OCI-LY7 (cell line): ENCODE results near the gene GTF3C1. TPM values are rescaled to one million over a fixed set of nuclear protein-coding genes. Genes with fewer than 3 reads are reported as not detected.

Experiments used
- BruUV-seq: library from RNA; stranded (reverse); fragments of 400-500 nt; replicated peaks from 2 replicates; lab custom pipeline; 2021; lab: Mats Ljungman, UMichigan
- CTCF ChIA-PET: fragments of 300-600 bp; sonication (Branson Sonifier 250); formaldehyde crosslinking; loops from one replicate; lab custom pipeline; 2022; ENCODE audit warnings: antibody characterized with exemption; ENCODE audit not compliant: unreplicated experiment; lab: Charles Lee
- POLR2A ChIA-PET: fragments of 300-600 bp; sonication (Branson Sonifier 250); formaldehyde crosslinking; loops from one replicate; lab custom pipeline; 2022; ENCODE audit warnings: antibody characterized with exemption; lab: Charles Lee
- DNase-seq: peaks from one replicate; pipeline ENCODE4 v3.0.0-alpha.2; 2015; ENCODE audit warnings: low spot score
- H2AFZ ChIP-seq: fragments of 200-600 bp; sonication (generic), shearing (Covaris generic); 2 replicates; pipeline ENCODE4 v1.6.1; 2014; ENCODE audit warnings: mild to moderate bottlenecking, antibody characterized with exemption, low read length, moderate library complexity
- H3K27ac ChIP-seq: fragments of 200-600 bp; sonication (generic); 2 replicates; pipeline ENCODE4 v1.5.1; 2014; ENCODE audit warnings: mixed run types, low read depth, mild to moderate bottlenecking, moderate library complexity, low read length, inconsistent platforms; ENCODE audit not compliant: poor library complexity, severe bottlenecking
- H3K36me3 ChIP-seq: fragments of 200-600 bp; sonication (generic); 2 replicates; pipeline ENCODE4 v1.6.1; 2014; ENCODE audit warnings: mild to moderate bottlenecking, antibody characterized with exemption, low read length, moderate library complexity, mixed read lengths; ENCODE audit not compliant: insufficient read depth
- H3K4me1 ChIP-seq: fragments of 200-600 bp; sonication (generic); 2 replicates; pipeline ENCODE4 v1.5.1; 2014; ENCODE audit warnings: mild to moderate bottlenecking, low read length; ENCODE audit not compliant: insufficient read depth, poor library complexity, severe bottlenecking
- H3K4me2 ChIP-seq: fragments of 200-600 bp; sonication (generic); 2 replicates; pipeline ENCODE4 v1.6.1; 2014; ENCODE audit warnings: mild to moderate bottlenecking, low read length
- H3K4me3 ChIP-seq: fragments of 200-600 bp; sonication (generic); 2 replicates; pipeline ENCODE4 v1.5.1; 2014; ENCODE audit warnings: mild to moderate bottlenecking, low read depth, low read length; ENCODE audit not compliant: poor library complexity, severe bottlenecking
- H3K79me2 ChIP-seq: fragments of 200-600 bp; sonication (generic); 2 replicates; pipeline ENCODE4 v1.6.1; 2016; ENCODE audit warnings: low read depth, mild to moderate bottlenecking, low read length, moderate library complexity, mixed read lengths; ENCODE audit not compliant: insufficient read depth
- H3K9me2 ChIP-seq: fragments of 200-600 bp; sonication (generic); 2 replicates; pipeline ENCODE4 v1.6.1; 2016; ENCODE audit warnings: mild to moderate bottlenecking, low read length, mixed read lengths; ENCODE audit not compliant: insufficient read depth
- H3K9me3 ChIP-seq: fragments of 200-600 bp; sonication (generic); 2 replicates; pipeline ENCODE4 v1.6.1; 2014; ENCODE audit warnings: mild to moderate bottlenecking, mixed run types, low read length, mixed read lengths
- H4K20me1 ChIP-seq: fragments of 200-600 bp; sonication (generic); 2 replicates; pipeline ENCODE4 v1.6.1; 2014; ENCODE audit warnings: mild to moderate bottlenecking, antibody characterized with exemption, low read length, moderate library complexity, mixed read lengths; ENCODE audit not compliant: insufficient read depth
- CTCF ChIP-seq: fragments of 200-600 bp; sonication (generic); conservative IDR thresholded peaks from 2 replicates; pipeline ENCODE4 v1.5.1; 2014; ENCODE audit warnings: mild to moderate bottlenecking, antibody characterized with exemption, low read length, moderate library complexity, mixed read lengths
- EZH2phosphoT487 ChIP-seq: fragments of 200-600 bp; sonication (generic); IDR thresholded peaks from 2 replicates; pipeline ENCODE4 v1.6.1; 2018; ENCODE audit warnings: low read depth, borderline replicate concordance, mild to moderate bottlenecking, mixed run types, antibody characterized with exemption, low read length, moderate library complexity, mixed read lengths
- intact Hi-C: fragments of 100-400 bp; cut with micrococcal nuclease; formaldehyde crosslinking; loops from one replicate; pipeline ENCODE4 v1.10.0; 2022; ENCODE audit not compliant: unreplicated experiment
- total RNA-seq, 2 experiments: library from RNA; depleted of rRNA in 1 of 2; stranded (reverse); fragments of >200 nt in 1 of 2; shearing (Covaris generic) in 1 of 2; gene quantifications; 2 replicates each; pipeline ENCODE4 v1.2.3, GENCODE V29; 2014 to 2022

The GTF3C1 gene
- total RNA-seq, 2 experiments from 2014 or later: 48.3 to 57.1 TPM

DNA sequence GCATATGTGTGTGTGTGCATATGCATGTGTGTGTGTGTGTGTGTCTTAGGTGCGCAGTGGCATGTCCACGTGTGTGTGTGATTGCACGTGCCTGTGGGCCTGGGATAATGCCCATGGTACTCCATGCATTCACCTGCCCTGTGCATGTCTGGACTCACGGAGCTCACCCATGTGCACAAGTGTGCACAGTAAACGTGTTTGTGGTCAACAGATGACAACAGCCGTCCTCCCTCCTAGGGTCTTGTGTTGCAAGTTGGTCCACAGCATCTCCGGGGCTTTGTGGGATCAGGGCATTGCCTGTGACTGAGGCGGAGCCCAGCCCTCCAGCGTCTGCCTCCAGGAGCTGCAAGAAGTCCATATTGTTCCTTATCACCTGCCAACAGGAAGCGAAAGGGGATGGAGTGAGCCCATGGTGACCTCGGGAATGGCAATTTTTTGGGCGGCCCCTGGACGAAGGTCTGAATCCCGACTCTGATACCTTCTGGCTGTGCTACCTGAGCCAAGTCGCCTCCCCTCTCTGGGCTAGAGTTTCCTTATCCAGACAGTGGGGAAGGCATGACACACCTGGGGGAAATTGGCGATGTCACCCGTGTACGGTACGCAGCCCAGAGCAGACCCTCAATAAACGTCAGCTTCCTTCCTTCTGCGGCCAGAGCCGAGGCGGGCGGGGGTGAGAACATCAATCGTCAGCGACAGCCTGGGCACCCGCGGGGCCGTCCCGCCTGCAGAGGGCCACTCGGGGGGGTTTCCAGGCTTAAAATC, 100.1 kb downstream of the GTF3C1 start:
- POLR2A ChIA-PET: interaction anchor here (0.5 to 3.1 kb wide), 6 partner anchors 9 to 337 kb away, joined by 3 to 12 read pairs (median 3); no protein-coding TSS in a partner anchor
- H2AFZ ChIP-seq: no peak overlapping the region

DNA sequence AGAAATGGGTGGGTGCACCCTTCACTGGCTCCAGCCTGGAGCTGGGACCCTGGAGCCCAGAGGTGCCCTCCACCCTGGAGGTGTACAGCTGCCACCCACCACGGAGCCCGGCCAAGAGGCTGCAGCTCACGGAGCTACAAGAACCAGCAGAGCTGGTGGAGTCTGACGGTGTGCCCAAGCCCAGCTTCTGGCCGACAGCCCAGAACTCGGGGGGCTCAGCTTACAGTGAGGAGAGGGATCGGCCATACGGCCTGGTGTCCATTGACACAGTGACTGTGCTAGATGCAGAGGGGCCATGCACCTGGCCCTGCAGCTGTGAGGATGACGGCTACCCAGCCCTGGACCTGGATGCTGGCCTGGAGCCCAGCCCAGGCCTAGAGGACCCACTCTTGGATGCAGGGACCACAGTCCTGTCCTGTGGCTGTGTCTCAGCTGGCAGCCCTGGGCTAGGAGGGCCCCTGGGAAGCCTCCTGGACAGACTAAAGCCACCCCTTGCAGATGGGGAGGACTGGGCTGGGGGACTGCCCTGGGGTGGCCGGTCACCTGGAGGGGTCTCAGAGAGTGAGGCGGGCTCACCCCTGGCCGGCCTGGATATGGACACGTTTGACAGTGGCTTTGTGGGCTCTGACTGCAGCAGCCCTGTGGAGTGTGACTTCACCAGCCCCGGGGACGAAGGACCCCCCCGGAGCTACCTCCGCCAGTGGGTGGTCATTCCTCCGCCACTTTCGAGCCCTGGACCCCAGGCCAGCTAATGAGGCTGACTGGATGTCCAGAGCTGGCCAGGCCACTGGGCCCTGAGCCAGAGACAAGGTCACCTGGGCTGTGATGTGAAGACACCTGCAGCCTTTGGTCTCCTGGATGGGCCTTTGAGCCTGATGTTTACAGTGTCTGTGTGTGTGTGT, 100.9 kb downstream of the GTF3C1 start:
- ChIA-PET CTCF (no interaction called here), POLR2A (interaction anchor here (0.6 to 1.6 kb wide), 2 partner anchors 14 to 27 kb away, joined by 3 to 6 read pairs; no protein-coding TSS in a partner anchor)
- Histone ChIP-seq H3K4me1 (peaks cover 27% of the 10 kb centered on the region), H3K36me3 (peaks cover 58% of the 10 kb centered on the region), H3K9me3 (peaks cover 5% of the 10 kb centered on the region), H3K4me3 (no peak overlapping the region), H3K27ac (no peak overlapping the region), H3K4me2 (no peak overlapping the region), H3K9me2 (no peaks in the 10 kb centered on the region), H2AFZ (no peak overlapping the region), H4K20me1 (no peaks in the 10 kb centered on the region), H3K79me2 (no peaks in the 10 kb centered on the region)
- BruUV-seq: no TSS peak
- no peak for DNase-seq
- TF ChIP-seq EZH2phosphoT487 (no peak), CTCF (no peak)
- intact Hi-C loops: no loop called here

More for the DNA sequence above, 100.1 kb downstream of the GTF3C1 start:
- Histone ChIP-seq H3K9me3 (peaks cover 5% of the 10 kb centered on the region), H3K79me2 (no peaks in the 10 kb centered on the region), H3K4me2 (peak overlapping the region; percentile 51; the same call in 1 of the 2 replicates), H3K9me2 (no peaks in the 10 kb centered on the region), H3K27ac (no peak overlapping the region), H3K4me3 (no peak overlapping the region), H4K20me1 (no peaks in the 10 kb centered on the region), H3K4me1 (peaks cover 27% of the 10 kb centered on the region), H3K36me3 (peaks cover 50% of the 10 kb centered on the region)
- intact Hi-C loops: loop anchor here (1.0 to 2.0 kb wide), 3 partner anchors 47 to 275 kb away; partner anchors contain the start of gene IL21R
- no TSS peak for BruUV-seq
- no peak for TF ChIP-seq EZH2phosphoT487
- TF ChIP-seq CTCF: no peak
- DNase-seq: peak; percentile 23
- CTCF ChIA-PET: interaction anchor here (0.7 kb wide), 1 partner anchor 64 kb away, joined by 4 read pairs; no protein-coding TSS in a partner anchor
